Naive thymus-derived CD4-positive, alpha-beta T cell (primary cell): ENCODE data around the gene LMNTD1. TPM values are rescaled to one million over a fixed set of nuclear protein-coding genes. Genes with fewer than 3 reads are reported as not detected.

Experiments used
- ATAC-seq: fragments of 150-1000 bp; cut with Tn5 transposase; 2 replicates; pipeline ENCODE4 v1.10.0; 2021; ENCODE audit warnings: mild to moderate bottlenecking, moderate library complexity
- CTCF ChIA-PET: fragments of 350-600 bp; sonication (Branson Sonifier 250); formaldehyde crosslinking; loops from one replicate; lab custom pipeline; 2021; ENCODE audit warnings: antibody characterized with exemption; lab: Charles Lee
- POLR2A ChIA-PET: fragments of 350-600 bp; sonication (Branson Sonifier 250); formaldehyde crosslinking; loops from one replicate; lab custom pipeline; 2021; ENCODE audit warnings: antibody characterized with exemption, inconsistent platforms; lab: Charles Lee
- DNase-seq, 9 donors: peaks; one replicate each; pipeline versions ENCODE4 v3.0.0 to v3.0.0-alpha.2; 2020 to 2022; ENCODE audit warnings: mixed read lengths in 1 of 9
- H3K27ac ChIP-seq: one replicate; pipeline ENCODE4 v1.7.0; 2013; ENCODE audit warnings: mild to moderate bottlenecking, low read depth, low read length, moderate library complexity
- H3K27me3 ChIP-seq, 2 donors: one replicate each; pipeline ENCODE4 v1.7.0; 2013; ENCODE audit warnings: low read length in 2 of 2, mild to moderate bottlenecking in 2 of 2, moderate library complexity in 2 of 2; ENCODE audit not compliant: control insufficient read depth in 2 of 2, insufficient read depth in 2 of 2
- H3K36me3 ChIP-seq, 3 experiments: 1 replicate in 2 of 3; 2 replicates in 1 of 3; pipeline ENCODE4 v1.7.0; 2013; ENCODE audit warnings: low read length in 3 of 3, mild to moderate bottlenecking in 3 of 3, moderate library complexity in 1 of 3; ENCODE audit not compliant: insufficient read depth in 3 of 3, control insufficient read depth in 2 of 3
- H3K4me1 ChIP-seq, 2 donors: one replicate each; pipeline ENCODE4 v1.7.0; 2013; ENCODE audit warnings: low read length in 2 of 2, mild to moderate bottlenecking in 2 of 2, moderate library complexity in 1 of 2; ENCODE audit not compliant: control insufficient read depth in 2 of 2, insufficient read depth in 2 of 2
- H3K4me3 ChIP-seq: 2 replicates; pipeline ENCODE4 v1.7.0; 2013; ENCODE audit warnings: mild to moderate bottlenecking, low read length
- H3K9me3 ChIP-seq, 3 experiments: 1 replicate in 2 of 3; 2 replicates in 1 of 3; pipeline ENCODE4 v1.7.0; 2013; ENCODE audit warnings: low read length in 3 of 3; ENCODE audit not compliant: control insufficient read depth in 2 of 3
- H3K27ac Mint-ChIP-seq, 9 donors: one replicate each; pipeline ENCODE4 v1.8.0; 2020 to 2022; ENCODE audit warnings: mixed read lengths in 9 of 9, mild to moderate bottlenecking in 8 of 9, moderate library complexity in 5 of 9, inconsistent platforms in 2 of 9
- H3K27me3 Mint-ChIP-seq, 5 donors: one replicate each; pipeline ENCODE4 v1.8.0; 2021 to 2022; ENCODE audit warnings: mixed read lengths in 5 of 5, mild to moderate bottlenecking in 1 of 5
- H3K36me3 Mint-ChIP-seq, 5 donors: one replicate each; pipeline ENCODE4 v1.8.0; 2020 to 2022; ENCODE audit warnings: mixed read lengths in 5 of 5, mild to moderate bottlenecking in 3 of 5, inconsistent platforms in 1 of 5
- H3K4me1 Mint-ChIP-seq, 7 donors: one replicate each; pipeline ENCODE4 v1.8.0; 2020 to 2022; ENCODE audit warnings: mixed read lengths in 7 of 7, mild to moderate bottlenecking in 3 of 7, inconsistent platforms in 1 of 7
- H3K4me3 Mint-ChIP-seq, 10 donors: one replicate each; pipeline ENCODE4 v1.8.0; 2020 to 2022; ENCODE audit warnings: mild to moderate bottlenecking in 10 of 10, mixed read lengths in 10 of 10, moderate library complexity in 6 of 10, inconsistent platforms in 2 of 10
- H3K9me3 Mint-ChIP-seq, 11 donors: one replicate each; pipeline ENCODE4 v1.8.0; 2020 to 2022; ENCODE audit warnings: mixed read lengths in 11 of 11, mild to moderate bottlenecking in 4 of 11, inconsistent platforms in 1 of 11, moderate library complexity in 1 of 11
- intact Hi-C, 2 donors: fragments of 100-400 bp; cut with micrococcal nuclease; formaldehyde crosslinking; loops; one replicate each; pipeline ENCODE4 v1.15.1; 2023
- polyA plus RNA-seq, 2 donors: library from polyadenylated mRNA; unstranded; fragments of 300-500 nt; fragmentation: Illumina TruSeq; gene quantifications; one replicate each; pipeline ENCODE4 v1.2.3, GENCODE V29; 2021
- total RNA-seq, 6 experiments: library from RNA in 5 of 6; stranded (reverse) in 5 of 6; gene quantifications; 1 replicate in 5 of 6; 2 replicates in 1 of 6; pipeline ENCODE4 v1.2.3 and lab custom pipeline; 2021 to 2026

LMNTD1 gene
- total and polyA plus RNA-seq, 7 experiments from 2014 or later: not detected

DNA sequence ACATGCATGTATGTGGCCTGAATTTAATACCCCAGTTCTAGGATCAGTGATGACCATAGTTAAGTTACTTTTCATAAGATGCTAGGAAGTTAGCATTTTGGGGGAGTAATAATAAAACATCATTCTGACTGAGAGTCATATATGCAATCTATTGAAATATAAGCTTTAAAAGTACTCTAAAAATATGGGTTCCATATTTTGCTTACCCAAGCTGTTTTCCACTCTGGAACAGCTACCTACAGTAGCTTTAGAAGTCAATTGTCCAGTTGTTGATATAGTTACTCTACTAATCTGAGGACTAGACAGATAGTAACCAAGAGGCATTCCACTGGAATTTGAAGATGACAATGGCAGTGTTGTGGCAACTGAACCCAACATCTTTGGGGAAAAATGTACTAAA lies 4.0 kb downstream of the LMNTD1 start:
- Mint-ChIP-seq H3K9me3 (peaks cover 0 to 5% (median 0%) of the 10 kb centered on the region in 11 donors), H3K4me3 (no peak overlapping the region), H3K27ac (no peak overlapping the region), H3K4me1 (peaks cover 0 to 2% (median 0%) of the 10 kb centered on the region in 7 donors), H3K27me3 (peaks cover 0 to 17% (median 4%) of the 10 kb centered on the region in 5 donors), H3K36me3 (peaks cover 0 to 5% (median 0%) of the 10 kb centered on the region in 5 donors)
- Histone ChIP-seq H3K9me3 (no peaks in the 10 kb centered on the region), H3K27me3 (no peaks in the 10 kb centered on the region), H3K4me3 (no peak overlapping the region), H3K27ac (no peak overlapping the region), H3K4me1 (no peaks in the 10 kb centered on the region), H3K36me3 (no peaks in the 10 kb centered on the region)
- intact Hi-C loops: no loop called here
- POLR2A ChIA-PET: no interaction called here
- DNase-seq: no peak
- ATAC-seq: no peak
- CTCF ChIA-PET: no interaction called here

DNA sequence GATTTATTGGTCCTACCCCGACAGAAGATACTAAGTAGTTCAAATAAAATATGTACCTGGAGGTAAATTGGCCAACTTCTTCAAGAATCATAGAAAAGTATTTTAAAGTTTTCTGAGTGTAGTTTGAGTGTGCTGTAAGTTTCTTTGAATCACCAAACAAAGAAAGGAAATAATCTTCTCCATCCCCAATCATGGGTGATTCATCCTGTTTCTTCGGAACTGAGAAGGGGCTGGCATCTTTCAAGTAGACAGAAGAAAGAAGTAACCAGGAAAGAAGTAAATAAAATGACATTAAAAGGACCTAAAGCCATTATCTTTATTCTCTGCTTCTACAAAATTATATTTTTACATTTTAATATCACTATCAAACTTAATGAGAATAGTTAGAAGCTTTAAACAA lies 6.8 kb downstream of the LMNTD1 start:
- Histone ChIP-seq H3K4me3 (no peak overlapping the region), H3K4me1 (no peaks in the 10 kb centered on the region), H3K27me3 (no peaks in the 10 kb centered on the region), H3K36me3 (no peaks in the 10 kb centered on the region), H3K27ac (no peak overlapping the region), H3K9me3 (no peaks in the 10 kb centered on the region)
- ATAC-seq (no peak), DNase-seq (no peak)
- H3K36me3 Mint-ChIP-seq: no peaks in the 10 kb centered on the region
- CTCF ChIA-PET: no interaction called here
- peaks cover 0 to 4% (median 0%) of the 10 kb centered on the region in 11 donors for H3K9me3 Mint-ChIP-seq
- H3K4me3 Mint-ChIP-seq: no peak overlapping the region
- intact Hi-C loops: no loop called here
- H3K27me3 Mint-ChIP-seq: peaks cover 0 to 15% (median 4%) of the 10 kb centered on the region in 5 donors
- H3K4me1 Mint-ChIP-seq: peaks cover 0 to 2% (median 0%) of the 10 kb centered on the region in 7 donors
- POLR2A ChIA-PET: no interaction called here
- H3K27ac Mint-ChIP-seq: no peak overlapping the region

GRCh38 chr12:25533150-25533549 lies 19.9 kb downstream of the LMNTD1 start:
- Histone ChIP-seq H3K27ac (no peak overlapping the region), H3K4me1 (no peaks in the 10 kb centered on the region), H3K9me3 (no peaks in the 10 kb centered on the region), H3K27me3 (no peaks in the 10 kb centered on the region), H3K36me3 (no peaks in the 10 kb centered on the region), H3K4me3 (no peak overlapping the region)
- Mint-ChIP-seq H3K27ac (no peak overlapping the region), H3K4me1 (no peaks in the 10 kb centered on the region), H3K36me3 (peaks cover 0 to 5% (median 0%) of the 10 kb centered on the region in 5 donors), H3K9me3 (peaks cover 0 to 17% (median 1%) of the 10 kb centered on the region in 11 donors), H3K27me3 (peaks cover 0 to 9% (median 3%) of the 10 kb centered on the region in 5 donors), H3K4me3 (no peak overlapping the region)
- no peak for ATAC-seq
- no peak for DNase-seq
- intact Hi-C loops: no loop called here
- ChIA-PET CTCF (no interaction called here), POLR2A (no interaction called here)

DNA sequence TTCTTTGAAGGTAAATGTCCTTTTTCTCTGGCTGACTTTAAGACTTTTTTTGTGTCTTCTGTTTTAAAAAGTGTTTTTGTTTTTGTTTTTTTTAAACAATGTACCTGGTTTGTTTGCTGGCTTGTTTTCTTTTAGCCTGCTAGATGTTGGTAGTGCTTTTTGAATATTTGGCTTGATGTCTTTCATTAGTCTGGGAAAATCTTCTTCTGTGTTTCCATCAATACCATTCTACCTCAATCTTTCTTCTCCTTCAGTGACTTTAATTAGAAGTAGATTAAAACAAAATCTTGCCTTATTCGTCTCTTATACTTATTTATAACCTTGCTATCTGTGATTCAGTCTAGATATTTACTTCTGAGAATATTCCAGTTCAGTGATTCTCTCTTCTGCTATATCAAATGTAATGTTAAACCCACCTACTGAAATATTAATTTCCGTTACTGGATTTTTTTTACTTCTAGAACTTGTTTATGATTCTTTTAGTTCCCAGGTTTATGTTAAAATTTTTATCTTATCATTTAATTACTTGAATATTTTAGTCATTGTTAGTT lies 21.5 kb downstream of the LMNTD1 start:
- Mint-ChIP-seq H3K9me3 (peaks cover 0 to 16% (median 1%) of the 10 kb centered on the region in 11 donors), H3K36me3 (peaks cover 0 to 5% (median 0%) of the 10 kb centered on the region in 5 donors), H3K27me3 (peaks cover 0 to 9% (median 2%) of the 10 kb centered on the region in 5 donors), H3K4me3 (no peak overlapping the region), H3K27ac (no peak overlapping the region), H3K4me1 (no peaks in the 10 kb centered on the region)
- ATAC-seq (no peak), DNase-seq (no peak)
- Histone ChIP-seq H3K4me3 (no peak overlapping the region), H3K9me3 (no peaks in the 10 kb centered on the region), H3K27me3 (no peaks in the 10 kb centered on the region), H3K36me3 (no peaks in the 10 kb centered on the region), H3K4me1 (no peaks in the 10 kb centered on the region), H3K27ac (no peak overlapping the region)
- intact Hi-C loops: no loop called here
- ChIA-PET CTCF (no interaction called here), POLR2A (no interaction called here)

DNA sequence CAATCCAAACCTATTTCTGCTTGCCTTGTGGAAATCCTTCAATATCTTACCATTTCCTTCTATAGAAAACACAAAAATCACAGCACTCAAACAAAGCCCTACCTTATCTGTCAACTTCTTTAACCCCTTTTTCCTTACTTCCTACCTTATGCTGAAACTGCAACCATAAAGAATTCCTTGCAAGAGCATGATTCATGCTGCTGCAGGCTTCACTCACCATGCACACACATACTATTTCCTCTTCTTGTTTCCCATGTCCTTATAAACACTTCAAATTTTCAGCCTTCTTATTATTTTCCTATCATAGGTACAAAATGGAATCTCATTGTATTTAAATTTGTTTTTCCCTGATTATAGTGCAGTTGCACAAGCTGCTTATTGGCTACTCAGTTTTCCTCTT lies 23.3 kb downstream of the LMNTD1 start:
- intact Hi-C loops: no loop called here
- no peaks in the 10 kb centered on the region for H3K4me1 Mint-ChIP-seq
- H3K4me3 ChIP-seq: no peak overlapping the region
- no peak overlapping the region for H3K27ac ChIP-seq
- H3K9me3 Mint-ChIP-seq: peaks cover 0 to 7% (median 0%) of the 10 kb centered on the region in 11 donors
- H3K36me3 Mint-ChIP-seq: no peaks in the 10 kb centered on the region
- H3K27me3 ChIP-seq: no peaks in the 10 kb centered on the region
- H3K27ac Mint-ChIP-seq: no peak overlapping the region
- H3K4me3 Mint-ChIP-seq: no peak overlapping the region
- H3K36me3 ChIP-seq: no peaks in the 10 kb centered on the region
- CTCF ChIA-PET: no interaction called here
- DNase-seq: no peak
- POLR2A ChIA-PET: no interaction called here
- H3K4me1 ChIP-seq: no peaks in the 10 kb centered on the region
- H3K9me3 ChIP-seq: no peaks in the 10 kb centered on the region
- no peak for ATAC-seq
- H3K27me3 Mint-ChIP-seq: peaks cover 0 to 9% (median 2%) of the 10 kb centered on the region in 5 donors

- DNase-seq (no peak), ATAC-seq (no peak)
- CTCF ChIA-PET: no interaction called here
- H3K27ac ChIP-seq: no peak overlapping the region
- no peak overlapping the region for H3K4me3 ChIP-seq
- no peaks in the 10 kb centered on the region for H3K27me3 ChIP-seq
- intact Hi-C loops: no loop called here
- no peak overlapping the region for H3K27ac Mint-ChIP-seq
- no peaks in the 10 kb centered on the region for H3K4me1 ChIP-seq
- POLR2A ChIA-PET: no interaction called here
- H3K36me3 ChIP-seq: no peaks in the 10 kb centered on the region
- H3K27me3 Mint-ChIP-seq: peaks cover 0 to 5% (median 0%) of the 10 kb centered on the region in 5 donors
- H3K9me3 ChIP-seq: no peaks in the 10 kb centered on the region
- no peaks in the 10 kb centered on the region for H3K4me1 Mint-ChIP-seq
- H3K9me3 Mint-ChIP-seq: peaks cover 0 to 4% (median 0%) of the 10 kb centered on the region in 11 donors
- H3K36me3 Mint-ChIP-seq: no peaks in the 10 kb centered on the region
- H3K4me3 Mint-ChIP-seq: no peak overlapping the region
Measured at GRCh38 chr12:25526778-25527177, 26.3 kb downstream of the LMNTD1 start.

DNA sequence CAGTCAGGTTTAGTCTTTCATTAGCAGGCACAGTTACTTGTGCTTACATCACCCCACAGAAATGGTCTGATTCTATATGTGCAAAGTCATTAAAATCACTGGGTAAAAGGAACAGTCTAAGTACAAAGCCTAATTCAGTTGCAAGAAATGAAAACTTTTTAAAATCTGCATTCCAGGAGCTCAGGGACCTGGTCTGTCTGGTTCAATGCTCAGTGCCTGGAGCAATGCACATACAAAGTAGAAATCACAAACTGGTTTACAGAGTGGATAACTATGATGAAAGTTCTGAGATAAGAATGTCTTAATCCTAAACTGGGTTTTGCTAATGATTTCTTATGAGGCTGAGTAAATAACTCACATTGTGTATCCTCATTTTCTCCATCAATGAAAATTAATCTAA lies 28.7 kb downstream of the LMNTD1 start:
- peaks cover 0 to 4% (median 0%) of the 10 kb centered on the region in 11 donors for H3K9me3 Mint-ChIP-seq
- no peak for DNase-seq
- Histone ChIP-seq H3K27ac (no peak overlapping the region), H3K36me3 (no peaks in the 10 kb centered on the region), H3K9me3 (no peaks in the 10 kb centered on the region), H3K27me3 (no peaks in the 10 kb centered on the region), H3K4me1 (no peaks in the 10 kb centered on the region), H3K4me3 (no peak overlapping the region)
- H3K27me3 Mint-ChIP-seq: peaks cover 0 to 5% (median 0%) of the 10 kb centered on the region in 5 donors
- ChIA-PET CTCF (no interaction called here), POLR2A (no interaction called here)
- intact Hi-C loops: no loop called here
- no peaks in the 10 kb centered on the region for H3K36me3 Mint-ChIP-seq
- no peaks in the 10 kb centered on the region for H3K4me1 Mint-ChIP-seq
- no peak for ATAC-seq
- no peak overlapping the region for H3K4me3 Mint-ChIP-seq
- H3K27ac Mint-ChIP-seq: no peak overlapping the region
